ENCODE data around the gene TUBB1. TPM values are rescaled to one million over a fixed set of nuclear protein-coding genes. Genes with fewer than 3 reads are reported as not detected.

The TUBB1 gene
- total and polyA plus RNA-seq, 2 donors (not counting 1 experiment from before 2014, with no cell fraction given), result 0.22 to 0.43 TPM

- H3K27me3 Mint-ChIP-seq, result no peaks in the 10 kb centered on the region
- H3K4me3 Mint-ChIP-seq, result no peak overlapping the region
- intact Hi-C loops (cut with micrococcal nuclease), result no loop called here
- no peaks in the 10 kb centered on the region for H3K9me3 Mint-ChIP-seq (ENCODE audit: insufficient read depth)
- no peak for TF ChIP-seq EZH2 (IDR thresholded peaks at IDR 0.05; ENCODE audit: borderline replicate concordance, insufficient read depth, low read depth, low read length, poor library complexity, severe bottlenecking)
- TF ChIP-seq, protein P1, sequence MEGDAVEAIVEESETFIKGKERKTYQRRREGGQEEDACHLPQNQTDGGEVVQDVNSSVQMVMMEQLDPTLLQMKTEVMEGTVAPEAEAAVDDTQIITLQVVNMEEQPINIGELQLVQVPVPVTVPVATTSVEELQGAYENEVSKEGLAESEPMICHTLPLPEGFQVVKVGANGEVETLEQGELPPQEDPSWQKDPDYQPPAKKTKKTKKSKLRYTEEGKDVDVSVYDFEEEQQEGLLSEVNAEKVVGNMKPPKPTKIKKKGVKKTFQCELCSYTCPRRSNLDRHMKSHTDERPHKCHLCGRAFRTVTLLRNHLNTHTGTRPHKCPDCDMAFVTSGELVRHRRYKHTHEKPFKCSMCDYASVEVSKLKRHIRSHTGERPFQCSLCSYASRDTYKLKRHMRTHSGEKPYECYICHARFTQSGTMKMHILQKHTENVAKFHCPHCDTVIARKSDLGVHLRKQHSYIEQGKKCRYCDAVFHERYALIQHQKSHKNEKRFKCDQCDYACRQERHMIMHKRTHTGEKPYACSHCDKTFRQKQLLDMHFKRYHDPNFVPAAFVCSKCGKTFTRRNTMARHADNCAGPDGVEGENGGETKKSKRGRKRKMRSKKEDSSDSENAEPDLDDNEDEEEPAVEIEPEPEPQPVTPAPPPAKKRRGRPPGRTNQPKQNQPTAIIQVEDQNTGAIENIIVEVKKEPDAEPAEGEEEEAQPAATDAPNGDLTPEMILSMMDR (IDR thresholded peaks at IDR 0.05), result no peak
- WGBS (ENCODE audit: insufficient coverage), result 93% methylated on average over 7 of the region's 17 CpGs
- Histone ChIP-seq H3K27ac (ENCODE audit: low read length in 2 of 2) (peak overlapping the region; percentile 22 to 51), H3K9ac (ENCODE audit: low read length) (no peak overlapping the region), H3K27me3 (replicated peaks in 1 of 4; ENCODE audit: control extremely low read depth in 1 of 4, control insufficient read depth in 3 of 4, insufficient read depth in 4 of 4, low read length in 3 of 4) (no peaks in the 10 kb centered on the region), H4K20me1 (ENCODE audit: control insufficient read depth, insufficient read depth, low read length, poor library complexity, severe bottlenecking) (peaks cover 34% of the 10 kb centered on the region), H2AFZ (ENCODE audit: insufficient read depth, low read depth, low read length, poor library complexity, severe bottlenecking) (no peak overlapping the region), H3K4me2 (replicated peaks; ENCODE audit: low read depth, low read length, poor library complexity, severe bottlenecking) (no peak overlapping the region), H3K36me3 (replicated peaks in 1 of 2; ENCODE audit: control extremely low read depth in 1 of 2, control insufficient read depth in 1 of 2, extremely low read depth in 1 of 2, insufficient read depth in 2 of 2, low read length in 1 of 2) (peaks cover 5 to 96% of the 10 kb centered on the region in 2 experiments), H3K4me3 (ENCODE audit: control extremely low read depth in 1 of 5, extremely low read depth in 1 of 5, insufficient read depth in 1 of 5, low read depth in 2 of 5, low read length in 4 of 5) (no peak overlapping the region), H3K79me2 (ENCODE audit: control insufficient read depth, insufficient read depth, low read length) (peaks cover 19% of the 10 kb centered on the region), H3K4me1 (ENCODE audit: control insufficient read depth in 2 of 2, insufficient read depth in 2 of 2, low read length in 2 of 2) (peaks cover 17 to 30% of the 10 kb centered on the region in 2 donors), H3K9me3 (ENCODE audit: control extremely low read depth in 1 of 3, control insufficient read depth in 2 of 3, insufficient read depth in 1 of 3, low read length in 2 of 3) (no peaks in the 10 kb centered on the region)
- no peak for DNase-seq
- peak overlapping the region; percentile 68 for H3K27ac Mint-ChIP-seq
- peak; percentile 34 for ATAC-seq (ENCODE audit: low read depth)
- peaks cover 43% of the 10 kb centered on the region for H3K4me1 Mint-ChIP-seq
- POLR2A ChIA-PET, result interaction anchor here (0.5 to 1.4 kb wide), 8 partner anchors 13 to 1377 kb away, joined by 3 to 9 read pairs (median 4); partner anchors contain the start of gene ATP5F1E
- CTCF ChIA-PET, result interaction anchor here (1.0 to 1.6 kb wide), 4 partner anchors 10 to 227 kb away, joined by 3 to 5 read pairs (median 3); no protein-coding TSS in a partner anchor
Measured at GRCh38 chr20:58994390-58995159, 24.7 kb upstream of the TUBB1 start.
